GM18861 (cell line): ENCODE measurements around the gene OST4.

Source experiments
- ATAC-seq: cut with Tn5 transposase; IDR thresholded peaks from one replicate; pipeline ENCODE4 v1.9.1; 2021; ENCODE audit not compliant: unreplicated experiment

The OST4 gene

DNA sequence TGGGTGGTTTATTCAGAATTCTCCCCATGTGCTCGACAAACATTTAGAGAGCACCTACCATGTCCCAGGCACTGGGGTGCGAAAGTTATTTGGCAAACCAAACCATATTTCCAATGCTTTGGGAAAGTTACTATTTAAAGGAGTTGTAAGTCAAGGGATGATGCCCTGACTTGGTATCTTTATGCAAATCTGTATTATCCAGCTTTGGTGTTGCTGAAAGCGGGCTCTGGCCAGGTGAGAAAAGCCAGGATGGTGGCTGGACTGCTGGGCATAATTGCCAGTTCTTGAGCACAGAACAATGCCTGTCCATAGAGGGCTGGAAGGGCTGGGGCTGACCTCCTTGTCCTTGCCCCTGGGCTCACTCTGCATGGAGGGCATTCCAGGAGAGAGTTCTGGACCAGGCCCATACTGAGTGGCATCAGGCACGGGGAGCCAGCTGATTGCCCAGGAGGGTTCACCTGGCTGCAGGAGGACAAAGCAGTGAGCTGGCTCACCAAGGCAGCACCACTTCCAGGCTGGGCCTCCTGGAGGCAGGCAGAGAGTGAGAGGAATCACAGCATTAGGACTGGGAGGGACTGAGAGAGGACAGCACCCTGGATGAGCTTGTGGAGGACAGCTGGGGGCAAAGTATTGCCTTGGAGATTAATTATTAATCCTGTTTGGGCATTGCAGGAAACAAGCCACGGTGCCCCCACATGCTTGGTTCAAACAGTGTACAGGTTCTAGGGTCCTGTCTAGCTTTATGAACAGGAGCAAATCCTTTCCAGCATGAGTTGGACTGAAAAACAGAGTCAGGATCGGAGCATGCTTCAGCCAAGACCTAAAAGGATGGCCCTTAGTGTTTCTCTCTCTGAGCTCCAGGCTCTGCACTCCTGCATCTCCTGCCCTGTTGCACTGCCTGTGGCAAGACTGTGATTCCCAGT lies 22.2 kb upstream of the OST4 start:
- ATAC-seq, result no peak

DNA sequence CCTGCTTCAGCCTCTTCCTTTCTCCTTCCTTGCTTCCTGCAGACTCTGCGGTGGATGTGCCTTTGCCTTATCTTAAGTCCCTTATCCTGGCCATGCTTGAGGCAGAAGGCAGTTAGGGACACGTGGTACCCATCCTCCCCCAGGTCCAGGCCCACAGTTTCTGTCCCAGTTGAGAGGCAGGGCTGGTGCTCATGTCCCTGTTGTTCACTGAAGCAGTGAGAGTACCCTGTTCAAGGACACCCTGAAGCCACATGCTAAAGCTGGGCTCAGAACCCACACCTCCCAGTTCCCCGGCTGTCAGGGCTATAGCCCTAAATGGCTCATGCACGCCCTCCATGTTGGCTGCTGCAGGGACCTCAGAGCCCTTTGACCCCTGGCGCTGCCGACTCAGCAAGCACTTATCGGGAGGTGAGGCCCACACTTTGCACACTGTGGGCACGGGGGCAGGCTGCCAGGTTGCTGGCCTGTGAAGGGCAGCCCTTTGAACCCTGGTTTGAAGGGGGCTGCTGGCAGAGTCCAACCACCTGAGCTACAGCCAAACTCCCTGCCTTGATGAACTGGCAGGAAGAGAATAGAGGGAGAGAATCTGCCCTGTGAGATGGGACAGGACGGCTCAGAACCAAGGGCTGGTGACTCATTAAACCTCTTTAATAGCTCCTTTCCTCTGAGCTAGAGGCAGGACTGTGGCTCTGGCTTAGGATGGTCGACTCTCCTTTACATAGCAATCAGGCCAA lies 21.4 kb upstream of the OST4 start:
- ATAC-seq, result no peak

DNA sequence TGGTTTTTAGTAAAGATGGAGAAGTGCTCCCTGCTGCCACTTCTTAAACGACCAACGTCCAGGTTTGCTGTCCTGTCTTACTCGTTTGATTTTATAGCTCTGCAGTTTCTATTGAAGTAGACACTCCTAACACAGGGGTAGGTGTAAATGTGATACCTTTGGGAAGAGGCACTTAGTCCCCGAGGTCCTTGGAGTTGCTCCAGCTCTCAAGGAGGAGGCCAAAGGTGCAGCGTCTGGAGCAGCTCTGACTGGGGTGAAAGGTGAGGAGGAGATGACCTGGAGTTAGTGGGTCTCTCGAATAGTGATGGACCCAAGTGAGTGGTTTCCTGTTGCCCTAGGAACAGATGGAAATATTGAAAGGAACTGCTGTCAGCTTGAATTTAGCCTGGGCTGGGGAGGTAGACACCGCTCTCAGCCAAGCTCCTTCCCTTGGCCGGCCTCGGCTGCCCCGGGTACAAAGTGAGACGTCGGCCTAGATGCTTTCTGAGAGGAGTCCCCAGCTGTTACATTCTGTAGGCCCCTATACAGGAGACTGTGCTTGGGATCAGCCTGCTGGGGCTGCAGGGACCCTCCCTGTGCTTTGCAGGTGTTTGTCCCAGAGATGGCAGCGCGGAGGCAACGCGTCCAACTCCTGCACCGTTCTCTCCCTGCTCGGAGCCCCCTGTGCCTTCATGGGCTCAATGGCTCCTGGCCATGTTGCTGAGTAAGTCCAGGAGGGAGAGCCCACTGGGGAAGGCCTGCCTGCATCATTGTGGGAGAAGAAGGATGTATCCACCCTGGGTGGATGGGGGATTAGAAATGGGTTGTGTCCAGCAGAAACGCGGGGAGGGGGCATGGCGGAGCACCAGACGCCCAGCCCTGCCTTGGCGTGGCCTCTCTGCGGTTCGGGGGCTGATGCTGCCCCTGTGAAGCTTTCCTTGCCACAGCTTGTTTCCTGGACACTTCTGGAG lies 20.6 kb upstream of the OST4 start:
- no peak for ATAC-seq

DNA sequence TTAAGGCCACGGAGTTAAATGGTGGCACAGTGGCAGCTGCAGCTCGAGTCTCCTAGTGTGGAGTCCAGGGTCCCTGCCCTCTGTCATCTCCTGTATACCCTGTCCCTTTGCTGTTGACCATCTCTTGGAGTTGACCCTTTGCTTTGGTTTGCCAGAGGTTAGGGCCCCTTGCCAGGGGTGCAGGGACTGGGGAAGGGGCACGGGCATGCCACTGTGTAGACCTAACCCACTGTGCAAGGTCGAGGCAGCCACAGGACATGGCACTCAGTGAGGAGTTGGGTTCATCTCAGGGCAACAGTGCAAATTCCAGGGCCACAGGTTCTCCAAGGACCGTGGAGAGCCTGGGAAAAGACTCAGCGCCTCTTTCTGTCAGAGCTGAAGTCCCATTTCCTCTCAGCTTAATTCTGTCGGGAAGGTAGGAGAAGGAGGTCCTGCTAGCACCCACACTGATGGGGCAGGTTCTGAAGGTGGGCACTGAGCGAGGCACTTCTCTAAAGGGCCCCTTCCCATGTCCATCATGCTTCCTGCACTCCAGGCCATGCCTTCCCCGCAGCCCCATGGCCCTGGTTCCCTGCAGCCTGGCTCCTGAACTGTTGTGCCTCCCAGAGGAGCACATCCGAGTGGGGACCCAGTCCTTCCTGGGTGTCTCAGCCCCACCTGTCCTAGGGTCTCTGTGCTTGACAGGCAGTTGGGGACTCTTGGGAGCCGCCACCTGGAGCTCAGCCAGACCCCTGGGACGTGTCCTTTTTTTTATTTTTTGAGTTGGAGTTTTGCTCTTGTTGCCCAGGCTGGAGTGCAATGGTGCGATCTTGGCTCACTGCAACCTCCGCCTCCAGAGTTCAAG lies 17.9 kb upstream of the OST4 start:
- ATAC-seq, result no peak

DNA sequence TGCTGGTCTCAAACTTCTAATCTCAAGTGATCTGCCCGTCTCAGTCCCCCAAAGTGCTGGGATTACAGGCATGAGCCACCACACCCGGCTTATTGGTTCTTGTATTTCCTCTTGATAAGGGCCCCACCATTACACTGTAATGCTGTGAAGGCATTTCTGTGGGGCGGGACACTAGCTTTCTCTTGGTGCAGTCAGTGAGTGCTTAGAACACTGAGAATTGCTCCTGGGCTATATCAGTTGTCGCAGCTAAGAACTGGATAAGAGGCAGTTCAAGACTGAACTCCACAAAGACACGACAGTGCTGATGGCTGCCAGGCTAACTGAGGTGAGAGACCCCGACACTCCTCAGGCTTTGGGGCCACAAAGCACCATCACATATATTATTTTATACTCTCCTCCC lies 17.2 kb upstream of the OST4 start:
- no peak for ATAC-seq

DNA sequence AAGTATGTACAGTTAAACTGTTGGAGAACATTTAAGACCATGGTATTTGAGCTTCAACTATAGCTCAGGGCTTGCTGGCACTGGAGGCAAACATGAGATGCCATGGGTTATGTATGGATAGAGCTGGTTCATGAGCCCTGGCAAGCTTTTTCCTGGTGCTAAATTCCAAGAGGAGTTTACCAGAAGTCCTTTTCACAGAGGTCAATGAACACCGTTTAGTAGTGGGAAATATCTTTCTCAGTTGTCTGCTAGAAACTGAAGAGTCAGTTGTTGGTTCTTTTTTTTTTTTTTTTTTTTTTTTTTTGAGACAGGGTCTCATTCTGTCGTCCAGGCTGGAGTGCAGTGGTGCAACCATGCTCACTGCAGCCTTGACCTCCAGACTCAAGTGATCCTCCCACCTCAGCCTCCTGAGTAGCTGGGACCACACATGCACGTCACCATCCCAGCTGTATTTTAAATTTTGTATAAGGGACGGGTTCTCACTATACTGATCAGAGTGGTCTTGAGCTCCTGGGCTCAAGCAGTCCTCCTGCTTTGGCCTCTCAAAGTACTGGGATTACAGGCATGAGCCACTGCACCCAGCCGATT lies 16.5 kb upstream of the OST4 start:
- no peak for ATAC-seq

DNA sequence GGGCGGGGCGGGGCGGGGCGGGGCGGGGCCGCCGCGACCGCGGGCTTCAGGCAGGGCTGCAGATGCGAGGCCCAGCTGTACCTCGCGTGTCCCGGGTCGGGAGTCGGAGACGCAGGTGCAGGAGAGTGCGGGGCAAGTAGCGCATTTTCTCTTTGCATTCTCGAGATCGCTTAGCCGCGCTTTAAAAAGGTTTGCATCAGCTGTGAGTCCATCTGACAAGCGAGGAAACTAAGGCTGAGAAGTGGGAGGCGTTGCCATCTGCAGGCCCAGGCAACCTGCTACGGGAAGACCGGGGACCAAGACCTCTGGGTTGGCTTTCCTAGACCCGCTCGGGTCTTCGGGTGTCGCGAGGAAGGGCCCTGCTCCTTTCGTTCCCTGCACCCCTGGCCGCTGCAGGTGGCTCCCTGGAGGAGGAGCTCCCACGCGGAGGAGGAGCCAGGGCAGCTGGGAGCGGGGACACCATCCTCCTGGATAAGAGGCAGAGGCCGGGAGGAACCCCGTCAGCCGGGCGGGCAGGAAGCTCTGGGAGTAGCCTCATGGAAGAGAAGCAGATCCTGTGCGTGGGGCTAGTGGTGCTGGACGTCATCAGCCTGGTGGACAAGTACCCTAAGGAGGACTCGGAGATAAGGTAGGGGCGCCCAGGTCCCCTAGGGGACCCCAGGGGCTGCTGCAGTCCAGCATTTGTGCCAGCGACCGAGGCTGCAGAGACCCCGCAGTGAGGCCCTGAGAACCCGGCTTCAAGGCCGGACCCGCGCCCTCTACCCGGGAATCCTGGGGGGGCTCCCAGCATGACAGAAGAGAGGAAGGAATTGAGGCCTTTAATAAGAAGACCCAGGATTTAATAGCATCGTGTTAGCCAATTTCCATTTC lies 15.5 kb upstream of the OST4 start, which contains the start of gene KHK:
TSS of gene KHK (plus strand) at position 49 of the 870 bp plus-strand sequence. CDS start at position 537, 488 bp downstream.
- ATAC-seq, result peak; percentile 11

DNA sequence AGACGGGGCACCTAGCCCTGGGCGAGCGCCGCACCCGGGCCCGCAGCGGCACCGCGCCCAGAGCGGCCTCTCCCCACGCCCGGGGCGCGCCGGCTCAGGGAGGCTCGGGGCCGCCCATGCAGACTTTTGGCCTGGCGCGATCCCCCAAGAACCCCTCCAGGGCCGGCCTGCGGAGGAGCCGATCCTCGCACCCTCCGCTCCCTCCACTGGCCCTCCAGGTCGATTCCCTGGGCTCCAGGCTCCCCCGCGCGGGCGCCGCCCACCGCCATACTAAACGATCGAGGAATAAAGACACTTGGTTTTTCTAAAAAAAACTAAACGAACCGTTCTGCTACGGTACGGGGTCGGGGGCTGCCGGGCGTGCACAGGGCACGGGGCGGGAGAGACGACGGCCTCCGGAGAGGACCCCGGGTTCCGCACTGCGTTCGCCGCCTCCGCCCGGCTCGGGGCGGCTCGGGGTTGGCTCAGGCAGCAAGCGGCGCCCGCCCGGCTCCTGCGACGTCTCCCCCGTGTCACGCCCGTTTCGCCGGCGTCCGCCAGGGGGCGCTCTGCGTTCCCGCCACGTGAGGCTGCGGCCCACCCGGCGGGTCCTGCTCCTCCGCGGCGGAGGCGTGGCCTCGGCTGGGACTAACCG lies 14.8 kb upstream of the OST4 start:
- ATAC-seq, result peak; percentile 71

DNA sequence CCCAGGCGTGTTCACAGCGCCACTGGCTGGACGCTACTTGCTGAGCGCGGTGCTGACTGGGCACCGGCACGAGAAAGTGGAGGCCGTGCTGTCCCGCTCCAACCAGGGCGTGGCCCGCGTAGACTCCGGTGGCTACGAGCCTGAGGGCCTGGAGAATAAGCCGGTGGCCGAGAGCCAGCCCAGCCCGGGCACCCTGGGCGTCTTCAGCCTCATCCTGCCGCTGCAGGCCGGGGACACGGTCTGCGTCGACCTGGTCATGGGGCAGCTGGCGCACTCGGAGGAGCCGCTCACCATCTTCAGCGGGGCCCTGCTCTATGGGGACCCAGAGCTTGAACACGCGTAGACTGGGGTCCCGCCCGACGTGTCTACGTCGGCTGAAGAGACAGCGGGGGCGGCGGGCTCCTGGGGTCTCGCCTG lies 14.2 kb upstream of the OST4 start:
- peak; percentile 4 for ATAC-seq

DNA sequence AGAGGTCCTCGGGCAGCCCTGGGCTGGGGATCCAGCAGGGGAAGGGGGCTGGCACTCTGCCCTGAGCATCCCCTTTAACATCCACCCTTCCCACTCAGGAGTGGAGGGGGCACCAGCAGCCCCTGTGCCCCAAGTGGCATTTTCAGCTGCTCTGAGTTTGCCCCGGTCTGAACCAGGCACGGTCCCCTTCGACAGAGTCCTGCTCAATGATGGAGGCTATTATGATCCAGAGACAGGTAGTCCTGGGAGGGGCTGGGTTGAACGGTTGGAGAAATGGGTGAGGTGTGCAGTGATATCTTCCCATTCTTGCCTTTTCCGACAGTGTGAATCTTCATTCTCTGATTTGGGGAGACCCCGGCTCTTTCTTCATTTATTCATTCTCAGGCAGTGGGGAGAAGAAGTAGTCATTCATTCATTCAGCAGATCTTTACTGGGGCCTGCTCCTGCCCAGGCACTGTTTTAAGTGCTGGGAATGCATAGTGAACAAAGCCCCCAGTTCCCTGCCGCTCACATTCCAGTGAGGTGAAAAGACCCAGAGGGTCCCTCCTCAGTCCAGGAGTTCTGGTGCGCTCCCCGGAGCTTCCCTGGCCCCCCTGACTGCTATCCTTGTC lies 13.7 kb upstream of the OST4 start:
- ATAC-seq, result no peak

DNA sequence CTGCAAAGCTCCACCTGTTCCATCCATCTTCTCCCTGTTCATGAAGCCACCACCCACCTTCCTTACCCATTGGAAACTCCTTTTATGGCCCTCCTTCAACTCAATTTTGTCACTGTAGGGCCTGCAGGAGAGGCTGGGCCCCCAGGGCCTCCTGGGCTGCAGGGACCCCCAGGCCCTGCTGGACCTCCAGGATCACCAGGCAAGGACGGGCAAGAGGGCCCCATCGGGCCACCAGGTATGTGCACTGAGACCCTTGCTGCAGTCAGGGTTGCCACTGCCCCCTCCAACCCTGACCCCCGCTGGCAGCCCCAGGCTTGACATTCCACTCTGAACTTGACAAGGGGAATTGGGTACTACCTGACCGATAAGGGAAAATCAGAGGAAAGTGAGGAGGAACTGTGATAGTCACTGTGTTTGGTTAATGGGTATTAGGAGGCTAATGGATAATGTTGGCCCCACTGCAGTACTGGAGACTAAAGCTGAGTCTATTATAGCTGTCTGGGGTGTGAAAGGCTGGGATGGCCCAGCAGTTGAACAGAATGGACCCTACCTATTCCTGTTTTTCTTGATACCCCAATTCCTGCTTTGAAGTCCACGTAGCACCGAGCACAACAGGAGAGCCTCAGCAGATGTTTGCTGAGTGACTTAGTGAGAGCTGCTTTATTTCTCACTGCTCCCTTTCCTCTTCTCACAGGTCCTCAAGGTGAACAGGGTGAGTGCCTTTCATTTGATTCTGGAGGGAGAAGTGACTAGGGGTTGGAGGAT lies 13.0 kb upstream of the OST4 start:
- ATAC-seq, result no peak

DNA sequence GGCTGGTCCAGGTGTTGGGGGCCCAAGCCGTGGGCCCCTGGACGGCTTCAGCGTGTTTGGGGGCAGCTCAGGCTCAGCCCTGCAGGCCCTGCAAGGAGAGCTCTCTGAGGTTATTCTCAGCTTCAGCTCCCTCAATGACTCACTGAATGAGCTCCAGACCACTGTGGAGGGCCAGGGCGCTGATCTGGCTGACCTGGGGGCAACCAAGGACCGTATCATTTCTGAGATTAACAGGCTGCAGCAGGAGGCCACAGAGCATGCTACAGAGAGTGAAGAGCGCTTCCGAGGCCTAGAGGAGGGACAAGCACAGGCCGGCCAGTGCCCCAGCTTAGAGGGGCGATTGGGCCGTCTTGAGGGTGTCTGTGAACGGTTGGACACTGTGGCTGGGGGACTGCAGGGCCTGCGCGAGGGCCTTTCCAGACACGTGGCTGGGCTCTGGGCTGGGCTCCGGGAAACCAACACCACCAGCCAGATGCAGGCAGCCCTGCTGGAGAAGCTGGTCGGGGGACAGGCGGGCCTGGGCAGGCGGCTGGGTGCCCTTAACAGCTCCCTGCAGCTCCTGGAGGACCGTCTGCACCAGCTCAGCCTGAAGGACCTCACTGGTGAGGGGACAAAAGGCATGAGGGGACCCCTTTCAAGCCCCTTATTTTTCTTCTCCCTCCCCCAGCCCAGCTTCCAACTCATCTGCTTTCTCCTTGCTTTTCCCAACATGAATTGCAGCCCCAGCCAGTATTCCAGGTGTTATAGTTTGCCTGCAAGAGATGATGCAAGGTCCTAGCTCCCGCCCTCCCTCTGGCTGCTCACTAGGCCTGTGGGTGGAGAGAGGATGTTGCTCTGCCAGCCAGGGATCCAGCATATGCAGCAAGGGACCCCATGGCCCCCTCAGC lies 12.2 kb upstream of the OST4 start:
- ATAC-seq, result no peak

DNA sequence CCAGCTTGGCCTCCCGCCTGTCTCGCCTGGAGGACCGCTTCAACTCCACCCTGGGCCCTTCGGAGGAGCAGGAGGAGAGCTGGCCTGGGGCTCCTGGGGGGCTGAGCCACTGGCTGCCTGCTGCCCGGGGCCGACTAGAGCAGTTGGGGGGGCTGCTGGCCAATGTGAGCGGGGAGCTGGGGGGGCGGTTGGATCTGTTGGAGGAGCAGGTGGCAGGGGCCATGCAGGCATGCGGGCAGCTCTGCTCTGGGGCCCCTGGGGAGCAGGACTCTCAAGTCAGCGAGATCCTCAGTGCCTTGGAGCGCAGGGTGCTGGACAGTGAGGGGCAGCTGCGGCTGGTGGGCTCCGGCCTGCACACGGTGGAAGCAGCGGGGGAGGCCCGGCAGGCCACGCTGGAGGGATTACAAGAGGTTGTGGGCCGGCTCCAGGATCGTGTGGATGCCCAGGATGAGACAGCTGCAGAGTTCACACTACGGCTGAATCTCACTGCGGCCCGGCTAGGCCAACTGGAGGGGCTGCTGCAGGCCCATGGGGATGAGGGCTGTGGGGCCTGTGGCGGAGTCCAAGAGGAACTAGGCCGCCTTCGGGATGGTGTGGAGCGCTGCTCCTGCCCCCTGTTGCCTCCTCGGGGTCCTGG lies 11.4 kb upstream of the OST4 start:
- ATAC-seq, result no peak

DNA sequence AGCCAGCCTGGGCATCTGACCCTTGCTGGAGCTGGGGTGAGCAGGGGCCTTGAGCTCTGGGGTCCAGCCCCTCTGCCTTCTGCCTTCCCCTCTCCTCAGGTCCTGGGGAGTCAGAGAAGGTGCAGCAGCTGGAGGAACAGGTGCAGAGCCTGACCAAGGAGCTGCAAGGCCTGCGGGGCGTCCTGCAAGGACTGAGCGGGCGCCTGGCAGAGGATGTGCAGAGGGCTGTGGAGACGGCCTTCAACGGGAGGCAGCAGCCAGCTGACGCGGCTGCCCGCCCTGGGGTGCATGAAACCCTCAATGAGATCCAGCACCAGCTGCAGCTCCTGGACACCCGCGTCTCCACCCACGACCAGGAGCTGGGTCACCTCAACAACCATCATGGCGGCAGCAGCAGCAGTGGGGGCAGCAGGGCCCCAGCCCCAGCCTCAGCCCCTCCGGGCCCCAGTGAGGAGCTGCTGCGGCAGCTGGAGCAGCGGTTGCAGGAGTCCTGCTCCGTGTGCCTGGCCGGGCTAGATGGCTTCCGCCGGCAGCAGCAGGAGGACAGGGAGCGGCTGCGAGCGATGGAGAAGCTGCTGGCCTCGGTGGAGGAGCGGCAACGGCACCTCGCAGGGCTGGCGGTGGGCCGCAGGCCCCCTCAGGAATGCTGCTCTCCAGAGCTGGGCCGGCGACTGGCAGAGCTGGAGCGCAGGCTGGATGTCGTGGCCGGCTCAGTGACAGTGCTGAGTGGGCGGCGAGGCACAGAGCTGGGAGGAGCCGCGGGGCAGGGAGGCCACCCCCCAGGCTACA lies 10.7 kb upstream of the OST4 start:
- ATAC-seq, result no peak

DNA sequence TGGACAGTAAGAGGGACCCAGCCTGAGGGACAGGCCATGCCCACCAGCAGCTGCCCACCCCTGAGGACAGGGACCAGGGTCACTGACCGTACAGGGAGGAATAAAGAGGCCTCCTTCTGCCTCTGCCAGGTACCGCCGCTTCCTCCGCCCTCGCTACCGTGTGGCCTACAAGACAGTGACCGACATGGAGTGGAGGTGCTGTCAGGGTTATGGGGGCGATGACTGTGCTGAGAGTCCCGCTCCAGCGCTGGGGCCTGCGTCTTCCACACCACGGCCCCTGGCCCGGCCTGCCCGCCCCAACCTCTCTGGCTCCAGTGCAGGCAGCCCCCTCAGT lies 9.1 kb upstream of the OST4 start:
- no peak for ATAC-seq
